Measurements from ENCODE around the gene TBKBP1.

DNA sequence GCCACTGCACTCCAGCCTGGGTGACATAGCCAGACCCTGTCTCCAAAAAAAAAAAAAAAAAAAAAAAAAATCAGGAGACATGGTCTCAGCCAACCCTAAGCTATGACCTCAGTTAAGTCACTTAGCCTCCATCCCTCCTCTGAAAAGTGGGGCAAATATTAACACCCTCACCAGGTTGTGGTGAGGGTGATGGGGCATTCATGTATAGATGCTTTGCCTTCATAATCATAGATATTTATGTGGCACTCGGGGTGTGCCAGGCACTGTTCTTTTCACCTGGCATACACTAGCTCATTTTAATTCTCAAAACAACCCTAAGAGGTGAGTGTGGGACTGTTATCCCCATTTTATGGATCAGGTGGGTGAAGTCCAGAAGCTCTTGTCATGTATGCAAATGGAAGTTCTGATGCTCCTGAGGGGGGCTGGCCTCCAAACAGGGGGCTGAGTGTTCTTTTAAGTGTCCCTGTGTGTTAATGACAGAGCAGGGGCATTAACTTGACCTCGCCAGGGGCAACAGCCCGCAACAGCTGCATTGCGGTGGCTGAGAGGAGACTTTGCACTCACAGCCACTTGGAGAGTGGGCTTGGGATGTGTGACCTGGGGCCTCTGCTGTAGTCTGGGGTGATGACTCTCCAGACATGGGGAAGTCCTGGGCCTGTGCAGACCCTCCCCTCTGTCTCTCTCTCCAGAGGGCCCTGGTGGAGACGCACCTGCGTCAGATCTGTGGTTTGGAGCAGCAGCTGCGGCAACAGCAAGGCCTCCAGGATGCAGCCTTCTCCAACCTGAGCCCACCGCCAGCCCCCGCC, 4.1 kb downstream of the TBKBP1 start:
- no peak for TF ChIP-seq POLR2A (IDR thresholded peaks at IDR 0.05)
- TF ChIP-seq, protein P1, sequence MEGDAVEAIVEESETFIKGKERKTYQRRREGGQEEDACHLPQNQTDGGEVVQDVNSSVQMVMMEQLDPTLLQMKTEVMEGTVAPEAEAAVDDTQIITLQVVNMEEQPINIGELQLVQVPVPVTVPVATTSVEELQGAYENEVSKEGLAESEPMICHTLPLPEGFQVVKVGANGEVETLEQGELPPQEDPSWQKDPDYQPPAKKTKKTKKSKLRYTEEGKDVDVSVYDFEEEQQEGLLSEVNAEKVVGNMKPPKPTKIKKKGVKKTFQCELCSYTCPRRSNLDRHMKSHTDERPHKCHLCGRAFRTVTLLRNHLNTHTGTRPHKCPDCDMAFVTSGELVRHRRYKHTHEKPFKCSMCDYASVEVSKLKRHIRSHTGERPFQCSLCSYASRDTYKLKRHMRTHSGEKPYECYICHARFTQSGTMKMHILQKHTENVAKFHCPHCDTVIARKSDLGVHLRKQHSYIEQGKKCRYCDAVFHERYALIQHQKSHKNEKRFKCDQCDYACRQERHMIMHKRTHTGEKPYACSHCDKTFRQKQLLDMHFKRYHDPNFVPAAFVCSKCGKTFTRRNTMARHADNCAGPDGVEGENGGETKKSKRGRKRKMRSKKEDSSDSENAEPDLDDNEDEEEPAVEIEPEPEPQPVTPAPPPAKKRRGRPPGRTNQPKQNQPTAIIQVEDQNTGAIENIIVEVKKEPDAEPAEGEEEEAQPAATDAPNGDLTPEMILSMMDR (IDR thresholded peaks at IDR 0.05) = no peak

Data from body of pancreas (tissue), 4 donors.